HG03135 (cell line): ENCODE data around the gene RASGRP3.
A peak's percentile ranks its signal among the peaks of the same experiment; 100 is the strongest.

Experiments used
- ATAC-seq: cut with Tn5 transposase; IDR thresholded peaks from one replicate; pipeline ENCODE4 v1.9.1; 2021; ENCODE audit warnings: mild to moderate bottlenecking, moderate library complexity; ENCODE audit not compliant: unreplicated experiment

Gene RASGRP3

GRCh38 chr2:33573657-33574056, 97.2 kb downstream of the RASGRP3 start:
- no peak for ATAC-seq

DNA sequence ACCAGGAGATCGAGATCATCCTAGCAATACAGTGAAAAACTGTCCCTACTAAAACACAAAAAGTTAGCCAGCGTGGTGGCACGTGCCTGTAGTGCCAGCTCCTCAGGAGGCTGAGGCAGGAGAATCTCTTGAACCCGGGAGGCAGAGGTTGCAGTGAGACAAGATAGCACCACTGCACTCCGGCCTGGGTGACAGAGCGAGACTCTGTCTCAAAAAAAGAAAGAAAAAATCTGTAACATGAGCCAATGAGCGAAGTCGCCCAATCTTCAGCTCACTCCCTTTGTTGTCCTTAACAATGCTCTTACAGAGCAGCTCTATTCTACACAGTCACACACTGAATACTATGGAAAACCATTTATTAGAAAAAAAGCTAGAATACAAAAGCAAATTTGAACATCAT, 100.6 kb downstream of the RASGRP3 start:
- no peak for ATAC-seq

DNA sequence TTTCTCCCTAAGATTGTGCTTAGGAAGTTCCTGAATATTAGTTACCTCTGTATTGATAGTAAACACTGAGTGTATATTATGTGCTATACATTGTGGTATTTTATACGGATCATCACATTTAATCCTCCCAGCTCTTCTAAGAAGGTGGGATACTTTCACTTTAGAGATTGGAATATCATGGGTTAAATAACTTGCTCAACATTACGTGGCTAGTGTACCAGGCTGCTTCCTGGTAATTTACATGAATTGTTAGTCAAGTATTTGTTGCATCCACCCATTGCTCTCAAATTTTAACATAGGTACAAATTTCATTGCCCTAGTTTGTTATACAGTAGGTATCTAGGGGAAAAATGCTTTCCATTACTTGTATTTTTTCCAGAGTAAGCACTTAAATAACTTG, 101.2 kb downstream of the RASGRP3 start:
- no peak for ATAC-seq

DNA sequence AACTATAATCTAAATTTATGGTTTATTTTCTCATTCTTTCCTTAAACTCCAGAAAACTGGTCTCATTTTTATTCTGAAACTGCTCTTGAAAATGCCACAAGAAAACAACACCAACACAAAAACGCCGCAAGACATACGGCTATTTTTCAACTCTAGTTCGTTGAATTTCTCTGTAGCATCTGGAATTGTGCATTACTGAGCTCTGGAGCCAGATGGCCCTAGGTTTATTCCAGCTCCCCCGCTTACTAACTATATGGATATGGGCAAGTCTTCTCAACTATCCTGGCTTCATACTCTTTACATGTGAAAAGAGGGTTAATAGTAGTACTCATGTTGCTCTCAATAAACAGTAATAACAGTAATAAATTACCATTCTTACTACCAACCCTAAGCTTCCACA, 102.8 kb downstream of the RASGRP3 start:
- no peak for ATAC-seq

DNA sequence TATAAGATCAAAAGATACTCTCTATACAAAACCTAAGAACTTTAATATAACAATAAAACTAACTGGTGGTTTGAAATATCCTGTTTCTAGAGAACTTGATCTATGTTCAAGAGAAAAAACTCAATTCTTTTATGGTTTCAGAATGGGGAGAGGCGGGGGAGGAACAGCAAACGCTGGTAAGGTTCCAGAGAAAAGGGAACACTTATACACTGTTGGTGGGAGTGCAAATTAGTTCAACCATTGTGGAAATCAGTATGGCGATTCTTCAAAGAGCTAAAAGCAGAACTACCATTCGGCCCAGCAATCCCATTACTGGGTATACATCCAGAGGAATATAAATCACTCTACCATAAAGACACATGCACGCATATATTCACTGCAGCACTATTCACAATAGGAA, 105.4 kb downstream of the RASGRP3 start:
- ATAC-seq: no peak

GRCh38 chr2:33583194-33583938, 106.9 kb downstream of the RASGRP3 start:
- no peak for ATAC-seq

DNA sequence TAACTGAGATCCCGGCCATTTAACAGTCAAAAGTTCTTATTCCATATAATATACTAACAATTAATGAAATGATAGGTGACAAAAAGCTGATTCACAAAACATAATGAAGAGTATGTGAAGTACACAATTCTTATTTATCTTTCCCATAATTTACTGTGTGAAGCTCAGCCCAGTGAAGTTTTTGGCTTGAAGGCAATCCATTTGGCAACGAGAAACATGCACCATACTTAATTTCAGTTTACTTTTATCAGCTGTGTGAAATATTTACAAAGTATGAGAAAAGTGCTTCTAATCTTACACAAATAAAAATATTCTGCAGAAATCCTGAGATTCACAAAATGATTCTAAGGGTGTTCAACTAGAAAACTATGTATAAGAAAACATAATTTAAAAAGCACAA, 110.3 kb downstream of the RASGRP3 start:
- no peak for ATAC-seq

- no peak for ATAC-seq
Measured at GRCh38 chr2:33588232-33588631, 111.8 kb downstream of the RASGRP3 start.

- ATAC-seq: no peak
Measured at GRCh38 chr2:33589444-33589843, 113.0 kb downstream of the RASGRP3 start.

DNA sequence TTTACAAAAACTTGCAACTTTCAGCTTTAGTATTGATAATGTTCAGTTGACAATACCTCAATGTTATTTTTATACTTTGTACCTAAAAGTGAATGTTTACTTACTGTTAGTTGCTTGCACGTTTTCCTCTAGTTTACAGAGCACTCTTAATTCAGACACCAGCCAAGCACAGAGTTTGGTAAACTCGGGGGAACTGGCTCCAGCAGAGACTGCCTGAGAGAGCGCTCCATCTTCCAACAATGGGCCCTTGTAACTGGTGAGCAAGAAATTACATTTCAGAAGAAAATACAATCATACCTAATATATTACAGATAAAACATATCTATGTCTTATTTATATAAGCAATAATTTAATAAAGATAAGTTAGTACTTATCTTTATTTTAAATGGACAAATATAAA, 118.9 kb downstream of the RASGRP3 start:
- ATAC-seq: no peak

GRCh38 chr2:33597026-33597425, 120.6 kb downstream of the RASGRP3 start:
- no peak for ATAC-seq

DNA sequence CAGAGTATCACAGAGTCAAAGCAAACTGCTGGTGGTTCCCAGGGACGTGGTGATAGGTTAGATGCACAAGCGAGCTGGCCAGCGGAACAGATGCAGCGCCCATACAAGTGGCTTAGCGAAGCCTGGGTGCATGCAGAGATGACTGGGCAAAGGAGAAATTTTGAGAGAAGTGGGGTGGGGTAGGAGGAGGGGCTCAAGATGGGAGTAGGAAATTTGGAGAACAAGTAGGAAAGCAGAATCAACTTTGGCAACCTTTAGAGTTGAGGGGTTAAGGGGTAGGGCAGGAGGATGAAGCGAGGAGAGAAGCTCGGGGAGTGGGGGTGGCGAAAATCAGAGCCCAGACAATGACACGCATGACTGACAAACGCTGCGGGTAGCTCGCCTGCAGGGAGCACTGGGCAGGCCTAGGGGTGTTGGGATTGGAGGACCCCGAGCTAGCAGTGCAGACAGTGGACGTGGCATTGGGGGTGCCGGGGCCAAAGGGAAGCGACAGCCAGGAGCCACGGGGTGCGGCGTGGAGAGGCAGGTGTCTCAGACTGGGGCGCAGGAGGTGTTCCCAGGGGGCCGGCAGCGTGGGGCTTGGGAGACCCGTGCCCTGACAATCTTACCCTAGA, 122.2 kb downstream of the RASGRP3 start:
- ATAC-seq: peak; percentile 52

DNA sequence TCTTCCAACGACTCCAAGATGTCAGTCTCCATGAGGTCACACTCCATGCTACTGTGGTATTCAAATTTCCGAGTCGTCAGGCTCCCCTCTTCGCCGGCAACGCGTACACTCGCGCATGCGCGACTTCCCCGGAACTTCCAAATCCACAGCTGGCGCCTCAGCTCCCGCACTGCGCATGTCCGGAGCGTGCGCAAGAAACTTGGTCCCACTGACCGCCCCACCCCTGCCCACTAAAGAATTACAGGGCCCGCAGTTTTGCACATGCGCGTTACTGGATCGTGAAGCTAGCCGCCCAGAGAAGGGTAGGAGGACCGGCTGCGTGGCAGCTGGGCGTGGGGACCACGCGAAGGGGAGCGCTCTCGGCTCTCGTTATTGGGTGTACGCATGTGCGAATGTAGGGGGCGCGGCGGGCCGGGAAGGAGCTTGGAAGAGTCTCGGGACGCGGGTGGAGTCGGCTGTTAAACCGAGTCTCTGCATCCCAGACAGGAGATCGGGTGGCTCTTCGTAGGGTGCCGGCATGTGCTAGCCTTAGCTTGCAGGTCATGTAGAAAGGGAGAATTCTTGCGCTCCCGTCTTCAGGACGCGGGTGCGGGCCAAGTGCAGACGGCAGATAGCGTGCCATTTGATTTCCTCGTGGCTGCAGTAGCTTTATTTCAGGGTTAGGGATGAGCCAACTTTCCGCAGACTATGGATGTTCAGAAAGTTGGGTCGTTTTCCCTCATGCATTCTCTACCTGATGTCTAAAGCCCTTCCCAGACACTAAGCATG, 122.9 kb downstream of the RASGRP3 start, which contains the start of gene FAM98A:
Gene FAM98A (minus strand): TSS at position 125 of the 768 bp plus-strand sequence. CDS start 78 bp downstream, at position 47.
- peak; percentile 91 for ATAC-seq

DNA sequence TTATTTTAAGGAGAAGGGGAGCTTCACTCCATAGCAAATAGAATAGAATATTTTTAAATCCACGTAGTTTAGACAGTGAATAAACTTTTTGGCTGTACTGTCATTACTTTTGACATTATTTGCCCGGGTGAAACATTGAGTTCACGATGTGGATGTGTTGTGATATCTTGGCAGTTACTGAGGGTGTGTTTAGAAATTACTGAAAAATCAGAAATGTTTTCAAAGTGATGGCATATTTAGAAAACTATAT, 123.4 kb downstream of the RASGRP3 start:
- no peak for ATAC-seq

GRCh38 chr2:33602201-33602830, 125.9 kb downstream of the RASGRP3 start:
- no peak for ATAC-seq

GRCh38 chr2:33603416-33603815, 127.0 kb downstream of the RASGRP3 start:
- no peak for ATAC-seq

DNA sequence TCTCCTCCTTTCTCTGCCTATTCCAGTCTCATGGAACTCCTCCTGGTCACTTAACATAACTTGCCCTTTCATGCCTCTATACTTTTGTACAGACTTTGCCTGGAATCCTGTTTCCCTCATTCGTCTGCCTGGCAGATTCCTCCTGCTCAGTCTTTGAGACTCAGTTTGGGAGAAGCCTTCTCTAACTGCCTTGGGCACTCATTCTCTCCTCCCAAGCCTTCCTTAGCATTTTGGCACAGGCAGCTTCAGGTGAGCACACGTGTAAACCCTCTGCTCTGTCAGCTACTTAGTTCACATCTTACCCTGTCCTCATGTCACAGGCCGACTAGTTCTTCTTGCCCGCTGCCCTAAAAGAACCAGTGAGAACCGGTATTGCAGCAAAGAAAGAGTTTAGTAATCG, 128.6 kb downstream of the RASGRP3 start:
- no peak for ATAC-seq

DNA sequence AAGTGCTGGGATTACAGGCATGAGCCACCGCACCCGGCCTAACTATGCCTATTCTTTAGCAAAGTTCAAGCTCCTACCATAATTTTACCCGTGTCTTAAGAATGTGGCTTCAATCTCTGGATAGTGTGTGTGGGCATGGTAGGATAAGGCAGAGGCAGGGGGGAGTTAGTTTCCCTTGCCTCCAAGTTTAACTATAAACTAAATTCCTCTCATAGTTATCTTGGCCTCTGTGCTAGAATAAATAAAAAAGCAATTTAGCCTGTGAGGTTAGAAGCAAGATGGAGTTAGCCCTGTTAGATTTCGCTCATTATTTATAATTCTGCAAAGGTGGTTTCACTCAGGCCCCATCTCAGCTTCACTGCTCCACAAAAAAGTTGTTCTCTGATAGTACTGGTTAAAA, 129.7 kb downstream of the RASGRP3 start:
- ATAC-seq: no peak

GRCh38 chr2:33606622-33607021, 130.2 kb downstream of the RASGRP3 start:
- no peak for ATAC-seq

GRCh38 chr2:33607251-33607721, 130.8 kb downstream of the RASGRP3 start:
- no peak for ATAC-seq

DNA sequence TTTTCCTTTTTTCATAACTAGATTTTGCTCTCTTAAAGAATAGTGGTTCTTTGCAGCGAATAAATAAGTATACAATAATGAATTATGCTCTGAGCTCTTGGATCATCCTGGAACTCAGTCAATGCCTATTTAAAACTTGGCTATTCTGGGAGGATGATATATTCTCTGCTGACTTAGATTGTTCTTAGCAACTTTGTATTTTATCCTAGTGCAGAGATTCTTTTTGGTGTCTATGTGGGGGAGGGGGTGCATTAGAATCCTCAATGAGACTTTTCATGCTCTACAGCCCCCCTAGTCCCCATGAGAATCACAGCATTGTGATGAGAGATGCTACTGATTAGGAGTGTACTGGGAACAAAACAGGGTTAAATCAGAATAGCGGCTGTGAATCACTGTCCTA, 131.5 kb downstream of the RASGRP3 start:
- ATAC-seq: no peak

GRCh38 chr2:33614190-33614589, 137.7 kb downstream of the RASGRP3 start:
- no peak for ATAC-seq
